Measurements from ENCODE around the gene PRDM16.

DNA sequence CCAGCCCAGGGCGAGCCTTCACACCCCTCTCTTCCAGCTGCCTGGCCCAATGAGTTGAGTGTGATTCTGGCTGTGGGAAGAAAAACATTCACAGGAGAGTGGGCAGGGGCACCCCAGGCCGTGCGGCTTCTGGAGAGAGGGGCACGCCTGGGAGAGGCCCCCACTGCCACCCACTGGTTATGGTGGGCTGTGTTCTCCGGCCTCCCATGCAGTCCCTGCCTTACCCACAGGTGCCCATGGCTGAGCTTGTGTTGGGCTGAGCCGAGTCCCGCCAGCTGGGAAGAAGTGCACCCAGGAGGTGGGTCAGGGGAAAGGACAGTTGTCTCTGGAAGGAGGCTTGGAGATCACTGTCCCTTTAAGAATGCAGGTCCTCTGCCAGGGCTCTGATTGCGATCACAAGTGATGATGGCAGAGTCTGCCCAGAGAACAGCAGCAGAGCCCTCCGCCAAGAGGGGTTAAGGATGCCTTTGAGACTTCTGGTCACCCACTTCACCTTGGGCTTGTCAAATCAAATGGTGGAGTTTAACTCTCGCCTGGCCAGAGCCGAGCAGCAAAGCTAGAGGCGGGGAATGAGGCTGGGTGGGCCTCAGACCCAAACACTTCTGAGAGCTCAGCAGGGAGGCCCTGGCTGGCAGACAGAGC lies 260.8 kb downstream of the PRDM16 start:
- TF ChIP-seq POLR2A (IDR thresholded peaks at IDR 0.05; ENCODE audit: low read length): no peak
- TF ChIP-seq GATA1 (IDR thresholded peaks at IDR 0.05; ENCODE audit: low read depth, low read length): no peak

Measured in erythroblast (primary cell).